Measurements from ENCODE around the gene ADD1. TPM values are rescaled to one million over a fixed set of nuclear protein-coding genes. Genes with fewer than 3 reads are reported as not detected.
A peak's percentile ranks its signal among the peaks of the same experiment; 100 is the strongest.

Gene ADD1
- total RNA-seq, 6 experiments from 2014 or later = 94.4 to 120 (median 103) TPM

DNA sequence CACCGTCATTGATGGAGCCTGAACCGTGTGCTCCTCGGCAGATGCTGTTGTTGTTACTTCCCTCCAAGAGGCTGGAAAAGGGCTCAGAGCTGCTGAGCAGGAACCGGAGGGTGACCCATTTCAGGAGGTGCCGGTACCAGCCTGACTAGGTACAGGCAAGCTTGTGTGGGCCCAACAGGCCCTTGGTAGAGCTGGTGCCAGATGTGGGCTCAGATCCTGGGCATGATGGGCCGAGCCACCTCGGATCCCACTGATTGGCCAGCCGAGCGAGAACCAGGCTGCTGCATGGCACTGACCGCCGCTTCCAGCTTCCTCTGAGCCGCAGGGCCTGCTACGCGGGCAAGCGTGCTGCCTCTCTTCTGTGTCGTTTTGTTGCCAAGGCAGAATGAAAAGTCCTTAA, 85.8 kb downstream of the ADD1 start:
- intact Hi-C loops (cut with DNase I) = no loop called here
- Histone ChIP-seq H3K27me3 (no peaks in the 10 kb centered on the region), H3K9me3 (no peaks in the 10 kb centered on the region), H3K4me3 (no peak overlapping the region), H3K4me1 (peaks cover 0 to 20% (median 0%) of the 10 kb centered on the region in 4 donors), H3K36me3 (peaks cover 0 to 46% (median 10%) of the 10 kb centered on the region in 4 donors), H3K27ac (peak overlapping the region in 1 of 3 donors; percentile 54)
- DNase-seq = peak; percentile 16 to 44 (median 31)
- TF ChIP-seq POLR2A (IDR thresholded peaks at IDR 0.05) = no peak
- TF ChIP-seq, protein P1, sequence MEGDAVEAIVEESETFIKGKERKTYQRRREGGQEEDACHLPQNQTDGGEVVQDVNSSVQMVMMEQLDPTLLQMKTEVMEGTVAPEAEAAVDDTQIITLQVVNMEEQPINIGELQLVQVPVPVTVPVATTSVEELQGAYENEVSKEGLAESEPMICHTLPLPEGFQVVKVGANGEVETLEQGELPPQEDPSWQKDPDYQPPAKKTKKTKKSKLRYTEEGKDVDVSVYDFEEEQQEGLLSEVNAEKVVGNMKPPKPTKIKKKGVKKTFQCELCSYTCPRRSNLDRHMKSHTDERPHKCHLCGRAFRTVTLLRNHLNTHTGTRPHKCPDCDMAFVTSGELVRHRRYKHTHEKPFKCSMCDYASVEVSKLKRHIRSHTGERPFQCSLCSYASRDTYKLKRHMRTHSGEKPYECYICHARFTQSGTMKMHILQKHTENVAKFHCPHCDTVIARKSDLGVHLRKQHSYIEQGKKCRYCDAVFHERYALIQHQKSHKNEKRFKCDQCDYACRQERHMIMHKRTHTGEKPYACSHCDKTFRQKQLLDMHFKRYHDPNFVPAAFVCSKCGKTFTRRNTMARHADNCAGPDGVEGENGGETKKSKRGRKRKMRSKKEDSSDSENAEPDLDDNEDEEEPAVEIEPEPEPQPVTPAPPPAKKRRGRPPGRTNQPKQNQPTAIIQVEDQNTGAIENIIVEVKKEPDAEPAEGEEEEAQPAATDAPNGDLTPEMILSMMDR (IDR thresholded peaks at IDR 0.05) = no peak
- no peak for ATAC-seq
- 88% methylated on average over 4 of the region's 16 CpGs for WGBS (ENCODE audit: insufficient coverage, low coverage, low lambda C conversion rate, missing lambda C conversion rate)

DNA sequence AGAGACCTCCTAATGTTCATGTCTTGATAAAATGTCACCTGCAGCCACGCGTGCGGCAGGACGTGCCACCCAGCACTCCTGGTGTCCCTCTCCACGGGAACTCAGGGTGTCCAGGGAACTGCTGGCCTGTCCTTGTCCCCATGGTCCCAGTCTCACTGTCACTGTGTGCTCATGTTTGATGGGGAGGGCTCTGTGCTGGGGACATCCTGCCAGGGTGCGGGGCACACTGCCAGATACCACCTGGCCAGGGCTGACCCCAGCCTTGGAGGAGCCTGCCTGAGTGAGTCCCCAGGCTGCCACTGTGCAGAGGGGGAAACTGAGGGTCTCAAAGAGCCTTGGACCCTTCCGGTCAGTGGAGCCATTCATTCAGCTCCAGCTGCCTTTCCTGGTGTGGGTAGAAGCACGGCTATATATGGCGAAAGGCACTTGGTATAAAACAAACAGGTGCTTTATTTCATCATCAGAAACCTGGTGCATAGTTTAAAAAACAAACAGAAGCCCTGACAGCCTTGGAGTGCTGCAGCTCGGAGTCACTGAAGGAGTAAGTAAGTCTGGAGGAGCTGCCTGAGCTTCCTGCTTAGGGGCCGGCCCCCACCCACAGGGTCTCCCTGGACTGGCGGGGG, 86.6 kb downstream of the ADD1 start:
- DNase-seq = peak in 2 of 3 donors; percentile 15 to 59
- WGBS (ENCODE audit: insufficient coverage, low coverage, low lambda C conversion rate, missing lambda C conversion rate) = 69% methylated on average over 11 of the region's 12 CpGs
- H3K4me3 ChIP-seq = no peak overlapping the region

DNA sequence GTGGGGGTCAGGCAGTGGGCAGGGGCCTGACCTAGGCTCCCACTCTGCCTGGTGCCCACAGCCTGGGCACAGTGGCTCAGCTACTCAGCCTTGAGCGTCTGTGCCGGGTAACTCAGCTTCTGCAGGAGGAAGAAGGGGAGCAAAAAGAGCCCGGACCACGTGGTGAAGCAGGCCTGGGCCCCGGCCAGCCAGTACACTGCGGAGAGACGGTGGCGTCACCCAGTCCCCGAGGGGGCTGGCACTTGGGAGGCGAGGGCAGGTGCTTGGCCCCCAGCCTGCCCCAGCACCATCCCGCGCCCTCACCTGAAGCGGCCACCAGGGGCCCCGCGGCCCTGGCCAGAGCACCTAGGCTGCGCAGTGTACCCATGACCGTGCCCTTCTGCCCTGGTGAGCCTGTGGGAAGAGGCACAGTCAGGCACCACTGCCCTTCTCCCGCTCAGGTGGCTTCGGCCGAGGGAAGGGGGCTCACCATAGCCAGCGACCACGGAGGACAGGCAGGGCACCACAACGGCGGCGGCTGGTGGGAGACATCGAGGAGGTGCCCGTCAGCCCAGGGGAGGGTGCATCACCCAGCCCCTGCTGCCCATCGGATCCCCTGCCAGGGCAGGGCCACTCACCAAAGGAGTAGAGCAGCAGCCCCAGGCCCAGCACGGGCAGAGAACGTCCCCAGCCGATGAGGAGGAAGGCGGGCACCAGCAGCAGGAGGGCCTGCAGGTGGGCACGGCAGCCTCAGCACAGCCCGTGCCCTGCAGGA, 87.3 kb downstream of the ADD1 start:
- peak; percentile 33 to 59 (median 52) for DNase-seq
- Histone ChIP-seq H3K27ac (peak overlapping the region in 2 of 3 donors; percentile 16 to 54), H3K4me3 (no peak overlapping the region), H3K9me3 (no peaks in the 10 kb centered on the region), H3K27me3 (no peaks in the 10 kb centered on the region), H3K4me1 (peaks cover 0 to 18% (median 2%) of the 10 kb centered on the region in 4 donors), H3K36me3 (peaks cover 0 to 31% (median 8%) of the 10 kb centered on the region in 4 donors)
- 76% methylated on average over 3 of the region's 34 CpGs for whole genome bisulfite sequencing (ENCODE audit: insufficient coverage, low coverage, low lambda C conversion rate, missing lambda C conversion rate)
- intact Hi-C loops (cut with DNase I) = loop anchor here in 1 of 2 donors (10.0 kb wide), 1 partner anchor 166 kb away; no protein-coding TSS in a partner anchor
- ATAC-seq = peak in 1 of 4 donors; percentile 2
- TF ChIP-seq POLR2A (IDR thresholded peaks at IDR 0.05) = no peak
- TF ChIP-seq, protein P1 (IDR thresholded peaks at IDR 0.05) = peak in 1 of 4 donors; percentile 20

More for the DNA sequence above, 86.6 kb downstream of the ADD1 start:
- H3K27ac ChIP-seq = peak overlapping the region in 2 of 3 donors; percentile 16 to 54
- TF ChIP-seq, protein P1 (IDR thresholded peaks at IDR 0.05) = no peak
- no peak for TF ChIP-seq POLR2A (IDR thresholded peaks at IDR 0.05)
- peak in 3 of 4 donors; percentile 1 to 28 (median 20) for ATAC-seq
- H3K4me1 ChIP-seq = peaks cover 0 to 15% (median 0%) of the 10 kb centered on the region in 4 donors
- no peaks in the 10 kb centered on the region for H3K9me3 ChIP-seq
- intact Hi-C loops (cut with DNase I) = loop anchor here in 1 of 2 donors (10.0 kb wide), 1 partner anchor 165 kb away; no protein-coding TSS in a partner anchor
- H3K36me3 ChIP-seq = peaks cover 0 to 38% (median 9%) of the 10 kb centered on the region in 4 donors
- H3K27me3 ChIP-seq = no peaks in the 10 kb centered on the region

DNA sequence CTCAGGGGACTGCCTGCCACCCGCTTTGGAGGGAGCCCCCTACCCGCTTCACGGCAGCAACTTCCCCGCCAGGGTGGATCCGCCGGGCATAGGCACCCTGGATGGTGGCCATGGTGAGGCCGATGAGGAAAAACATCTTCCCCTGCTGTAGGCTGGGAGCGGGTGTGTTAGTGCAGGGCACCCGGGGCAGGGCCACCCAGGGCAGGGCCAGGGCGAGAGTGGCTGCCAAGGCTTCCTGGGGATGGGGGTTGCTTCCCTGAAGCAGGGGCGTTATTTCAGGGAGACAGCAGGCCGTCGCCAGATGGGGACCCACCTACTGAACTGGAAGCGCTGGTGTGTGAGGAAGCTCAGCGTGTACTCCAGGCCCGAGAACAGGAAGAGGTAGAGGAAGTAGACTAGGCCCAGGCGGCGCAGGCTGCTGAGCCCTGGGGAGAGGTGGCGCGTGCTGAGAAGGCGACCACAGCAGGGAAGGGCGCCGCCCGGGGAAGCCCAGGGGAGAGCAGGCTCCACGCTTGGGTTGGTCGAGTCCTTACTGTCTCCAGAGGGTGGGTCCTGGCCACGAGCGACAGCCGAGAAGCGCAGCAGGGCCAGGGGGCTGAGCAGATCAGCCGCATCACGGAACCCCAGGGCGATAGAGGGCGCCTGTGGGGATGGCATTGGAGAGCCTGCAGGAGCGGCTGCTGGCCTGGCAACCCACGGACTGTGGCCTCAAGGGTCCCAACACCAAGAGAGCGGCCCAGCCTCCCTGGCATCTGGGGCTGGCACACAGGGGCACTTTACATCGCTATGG, 88.1 kb downstream of the ADD1 start:
- DNase-seq (peak; percentile 65 to 81 (median 74)), ATAC-seq (peak; percentile 24 to 48 (median 29))
- Histone ChIP-seq H3K27me3 (no peaks in the 10 kb centered on the region), H3K27ac (peak overlapping the region in 1 of 3 donors; percentile 18), H3K9me3 (no peaks in the 10 kb centered on the region), H3K4me1 (peaks cover 0 to 18% (median 3%) of the 10 kb centered on the region in 4 donors), H3K4me3 (no peak overlapping the region), H3K36me3 (peaks cover 0 to 23% (median 5%) of the 10 kb centered on the region in 4 donors)
- intact Hi-C loops (cut with DNase I) = loop anchor here in 1 of 2 donors (10.0 kb wide), 1 partner anchor 167 kb away; no protein-coding TSS in a partner anchor
- TF ChIP-seq, protein P1 (IDR thresholded peaks at IDR 0.05) = no peak
- TF ChIP-seq POLR2A (IDR thresholded peaks at IDR 0.05) = no peak
- 54% methylated on average over 10 of the region's 38 CpGs for WGBS (ENCODE audit: insufficient coverage, low coverage, low lambda C conversion rate, missing lambda C conversion rate)

All from right lobe of liver (tissue), 6 donors.